DOHH2 (cell line): ENCODE data around the gene ZNF891.

Experiments
- H3F3A ChIP-seq: fragments of 200-600 bp; sonication (generic), shearing (Covaris generic); 2 replicates; pipeline ENCODE4 v1.6.0; 2016; ENCODE audit warnings: antibody characterized with exemption, mild to moderate bottlenecking; ENCODE audit not compliant: control insufficient read depth, insufficient read depth
- H3K27ac ChIP-seq: fragments of 200-600 bp; sonication (generic); 2 replicates; pipeline ENCODE4 v1.5.1; 2014; ENCODE audit warnings: low read depth, mild to moderate bottlenecking, low read length, moderate library complexity
- H3K27me3 ChIP-seq: fragments of 200-600 bp; sonication (generic); 2 replicates; pipeline ENCODE4 v1.6.1; 2014; ENCODE audit warnings: mild to moderate bottlenecking, low read length, mixed read lengths; ENCODE audit not compliant: control insufficient read depth
- H3K36me3 ChIP-seq: fragments of 200-600 bp; sonication (generic); 2 replicates; pipeline ENCODE4 v1.6.1; 2014; ENCODE audit warnings: mild to moderate bottlenecking, low read length, moderate library complexity, mixed read lengths; ENCODE audit not compliant: control insufficient read depth
- H3K4me1 ChIP-seq: fragments of 200-600 bp; sonication (generic); 2 replicates; pipeline ENCODE4 v1.6.1; 2014; ENCODE audit warnings: mild to moderate bottlenecking, low read length, mixed read lengths; ENCODE audit not compliant: control insufficient read depth
- H3K4me2 ChIP-seq: fragments of 200-600 bp; sonication (generic); 2 replicates; pipeline ENCODE4 v1.6.0; 2014; ENCODE audit warnings: mild to moderate bottlenecking, low read length, moderate library complexity
- H3K4me3 ChIP-seq: fragments of 200-600 bp; sonication (generic); 2 replicates; pipeline ENCODE4 v1.5.1; 2014; ENCODE audit warnings: mild to moderate bottlenecking, low read length, mixed read lengths
- H3K79me2 ChIP-seq: fragments of 200-600 bp; sonication (generic); 2 replicates; pipeline ENCODE4 v1.6.1; 2014; ENCODE audit warnings: mild to moderate bottlenecking, low read length, mixed read lengths; ENCODE audit not compliant: control insufficient read depth
- H3K9me2 ChIP-seq: fragments of 200-600 bp; sonication (generic); replicated peaks from 2 replicates; pipeline ENCODE4 v1.6.1; 2014; ENCODE audit warnings: mild to moderate bottlenecking, low read length, mixed read lengths; ENCODE audit not compliant: control insufficient read depth
- H3K9me3 ChIP-seq: fragments of 200-600 bp; sonication (generic); 2 replicates; pipeline ENCODE4 v1.6.1; 2014; ENCODE audit warnings: antibody characterized with exemption, low read length, mixed read lengths; ENCODE audit not compliant: control insufficient read depth, insufficient read depth
- H4K20me1 ChIP-seq: fragments of 200-600 bp; sonication (generic); 2 replicates; pipeline ENCODE4 v1.6.0; 2014; ENCODE audit warnings: low read depth, mild to moderate bottlenecking, antibody characterized with exemption, low read length, moderate library complexity; ENCODE audit not compliant: control insufficient read depth, insufficient read depth
- EZH2phosphoT487 ChIP-seq: fragments of 200-600 bp; sonication (generic); IDR thresholded peaks from 2 replicates; pipeline ENCODE4 v1.6.1; 2017; ENCODE audit warnings: borderline replicate concordance, mild to moderate bottlenecking, antibody characterized with exemption, low read length, moderate library complexity, mixed read lengths
- TF ChIP-seq, protein P1 (sequence below): fragments of 200-600 bp; sonication (generic); IDR thresholded peaks from one replicate; pipeline ENCODE4 v1.5.1; 2014; ENCODE audit warnings: antibody characterized with exemption, mild to moderate bottlenecking, low read depth, low read length; ENCODE audit not compliant: poor library complexity, severe bottlenecking

The ZNF891 gene

DNA sequence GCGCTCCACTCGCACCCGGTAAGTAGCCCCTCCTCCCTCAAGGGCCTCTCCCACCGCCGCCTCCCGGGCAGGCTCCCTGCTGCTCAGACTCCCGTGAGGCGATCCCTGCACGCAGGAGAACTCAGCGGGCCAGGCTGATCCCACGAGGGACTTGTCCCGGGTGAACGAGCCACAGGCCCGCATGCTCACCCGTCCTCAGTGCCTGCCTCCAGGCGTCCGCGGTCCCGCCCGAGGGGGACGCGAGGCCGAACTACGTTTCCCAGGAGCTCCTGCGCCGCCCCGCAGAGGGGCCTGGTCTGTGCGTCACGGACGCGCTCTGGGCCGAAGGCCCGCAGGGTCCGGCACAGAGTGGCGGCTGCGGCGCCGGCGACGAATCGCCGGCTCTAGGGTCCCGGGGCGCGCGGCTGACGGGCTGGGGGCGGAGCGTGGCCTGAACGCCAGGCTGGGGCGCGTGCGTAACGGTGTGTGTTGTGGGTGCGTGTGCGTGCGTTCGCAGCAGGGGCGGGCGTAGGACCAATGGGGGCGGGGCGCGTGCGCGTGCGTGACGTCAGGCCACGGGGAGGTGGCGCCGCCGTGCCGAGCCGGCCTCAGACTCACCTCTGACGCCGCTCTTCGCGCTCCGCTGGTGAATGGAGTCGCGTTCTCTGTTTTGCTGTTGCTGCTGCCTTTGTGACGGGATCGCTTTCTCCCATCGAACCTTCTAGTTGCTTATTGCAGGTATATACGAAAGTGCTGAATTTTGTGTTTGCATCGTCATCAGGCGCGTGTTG, at the start of gene ZNF891, which contains the start of gene ZNF10:
Gene ZNF891, minus strand, starts transcription at position 237 of the 770 bp plus-strand sequence. CDS start 8,356 bp downstream, outside the sequence.
Gene ZNF10, plus strand, starts transcription at position 590 of the 770 bp plus-strand sequence. CDS start 13,866 bp downstream, outside the sequence.
- Histone ChIP-seq H3K79me2 (peaks cover 9% of the 10 kb centered on the region), H3F3A (peaks cover 10% of the 10 kb centered on the region), H4K20me1 (no peaks in the 10 kb centered on the region), H3K27me3 (no peaks in the 10 kb centered on the region), H3K4me2 (peak within 1 kb of the TSS; percentile 89), H3K4me1 (peaks cover 8% of the 10 kb centered on the region; the same call in 1 of the 2 replicates), H3K4me3 (peak within 1 kb of the TSS; percentile 94), H3K9me2 (no peaks in the 10 kb centered on the region), H3K27ac (peak within 1 kb of the TSS; percentile 77), H3K9me3 (peaks cover 50% of the 10 kb centered on the region), H3K36me3 (peaks cover 39% of the 10 kb centered on the region)
- TF ChIP-seq, protein P1, sequence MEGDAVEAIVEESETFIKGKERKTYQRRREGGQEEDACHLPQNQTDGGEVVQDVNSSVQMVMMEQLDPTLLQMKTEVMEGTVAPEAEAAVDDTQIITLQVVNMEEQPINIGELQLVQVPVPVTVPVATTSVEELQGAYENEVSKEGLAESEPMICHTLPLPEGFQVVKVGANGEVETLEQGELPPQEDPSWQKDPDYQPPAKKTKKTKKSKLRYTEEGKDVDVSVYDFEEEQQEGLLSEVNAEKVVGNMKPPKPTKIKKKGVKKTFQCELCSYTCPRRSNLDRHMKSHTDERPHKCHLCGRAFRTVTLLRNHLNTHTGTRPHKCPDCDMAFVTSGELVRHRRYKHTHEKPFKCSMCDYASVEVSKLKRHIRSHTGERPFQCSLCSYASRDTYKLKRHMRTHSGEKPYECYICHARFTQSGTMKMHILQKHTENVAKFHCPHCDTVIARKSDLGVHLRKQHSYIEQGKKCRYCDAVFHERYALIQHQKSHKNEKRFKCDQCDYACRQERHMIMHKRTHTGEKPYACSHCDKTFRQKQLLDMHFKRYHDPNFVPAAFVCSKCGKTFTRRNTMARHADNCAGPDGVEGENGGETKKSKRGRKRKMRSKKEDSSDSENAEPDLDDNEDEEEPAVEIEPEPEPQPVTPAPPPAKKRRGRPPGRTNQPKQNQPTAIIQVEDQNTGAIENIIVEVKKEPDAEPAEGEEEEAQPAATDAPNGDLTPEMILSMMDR = no peak
- TF ChIP-seq EZH2phosphoT487 = no peak

DNA sequence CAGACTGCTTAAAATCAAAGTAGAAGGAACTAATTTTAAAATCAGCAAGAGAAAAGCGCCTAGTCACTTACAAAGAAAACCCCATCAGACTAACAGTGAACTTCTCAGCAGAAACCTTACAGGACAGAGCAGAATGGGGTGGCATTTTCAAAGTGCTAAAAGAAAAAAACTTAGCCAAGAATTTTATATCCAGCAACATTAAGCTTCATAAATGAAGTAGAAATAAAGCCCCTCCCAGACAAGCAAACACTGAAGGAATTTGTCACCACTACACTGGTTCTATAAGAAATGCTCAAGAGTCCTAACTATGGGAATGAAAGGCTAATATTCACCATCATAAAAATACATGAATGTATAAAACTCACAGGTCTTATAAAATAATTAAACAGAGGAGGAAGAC, 44.8 kb upstream of the ZNF891 start:
- H3K4me2 ChIP-seq = no peak overlapping the region
- TF ChIP-seq, protein P1 = no peak
- no peak for TF ChIP-seq EZH2phosphoT487
- no peaks in the 10 kb centered on the region for H3K36me3 ChIP-seq
- H3K4me1 ChIP-seq = no peaks in the 10 kb centered on the region
- H3K79me2 ChIP-seq = no peaks in the 10 kb centered on the region
- no peak overlapping the region for H3K4me3 ChIP-seq
- no peaks in the 10 kb centered on the region for H3F3A ChIP-seq
- no peaks in the 10 kb centered on the region for H4K20me1 ChIP-seq
- H3K27me3 ChIP-seq = no peaks in the 10 kb centered on the region
- no peaks in the 10 kb centered on the region for H3K9me2 ChIP-seq
- H3K27ac ChIP-seq = no peak overlapping the region
- peaks cover 33% of the 10 kb centered on the region; the same call in 1 of the 2 replicates for H3K9me3 ChIP-seq

DNA sequence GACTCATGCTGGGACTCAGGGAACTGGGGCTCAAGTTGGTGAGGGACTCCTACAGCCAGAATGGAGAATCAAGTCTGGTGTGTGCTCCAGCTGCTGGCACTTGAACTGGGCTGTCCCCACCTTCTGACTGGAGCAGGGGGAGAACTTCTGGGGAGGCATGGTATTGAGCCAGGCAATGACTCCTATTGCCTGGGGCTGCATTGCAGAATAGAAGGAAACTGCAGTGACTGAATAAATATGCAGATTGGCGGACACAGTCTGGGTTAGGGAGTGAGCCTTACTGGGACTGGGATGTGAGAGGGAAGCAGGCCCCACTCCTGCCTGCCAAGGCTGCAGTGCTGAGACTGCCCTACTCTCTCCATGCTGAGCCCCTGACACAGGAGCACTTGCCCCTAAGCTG, 42.4 kb upstream of the ZNF891 start:
- Histone ChIP-seq H3K79me2 (no peaks in the 10 kb centered on the region), H3K4me2 (no peak overlapping the region), H3K27ac (no peak overlapping the region), H3K9me2 (no peaks in the 10 kb centered on the region), H3K4me1 (no peaks in the 10 kb centered on the region), H3K4me3 (no peak overlapping the region), H3K27me3 (no peaks in the 10 kb centered on the region), H3K9me3 (peaks cover 25% of the 10 kb centered on the region; the same call in 1 of the 2 replicates), H3F3A (no peaks in the 10 kb centered on the region), H3K36me3 (no peaks in the 10 kb centered on the region), H4K20me1 (no peaks in the 10 kb centered on the region)
- TF ChIP-seq, protein P1 = no peak
- no peak for TF ChIP-seq EZH2phosphoT487
